Inferior parietal cortex (tissue), 1 donor: ENCODE data around the gene RBM20.
A peak's percentile ranks its signal among the peaks of the same experiment; 100 is the strongest.
"Not testable (repeated sequence)": the region's sequence is repeated elsewhere in the genome, so short reads cannot be mapped to it uniquely, and the experiment has no call there.

Experiments used
- DNase-seq: peaks from one replicate; pipeline ENCODE4 v3.0.0-alpha.2; 2016; ENCODE audit errors: extremely low spot score

RBM20 gene

DNA sequence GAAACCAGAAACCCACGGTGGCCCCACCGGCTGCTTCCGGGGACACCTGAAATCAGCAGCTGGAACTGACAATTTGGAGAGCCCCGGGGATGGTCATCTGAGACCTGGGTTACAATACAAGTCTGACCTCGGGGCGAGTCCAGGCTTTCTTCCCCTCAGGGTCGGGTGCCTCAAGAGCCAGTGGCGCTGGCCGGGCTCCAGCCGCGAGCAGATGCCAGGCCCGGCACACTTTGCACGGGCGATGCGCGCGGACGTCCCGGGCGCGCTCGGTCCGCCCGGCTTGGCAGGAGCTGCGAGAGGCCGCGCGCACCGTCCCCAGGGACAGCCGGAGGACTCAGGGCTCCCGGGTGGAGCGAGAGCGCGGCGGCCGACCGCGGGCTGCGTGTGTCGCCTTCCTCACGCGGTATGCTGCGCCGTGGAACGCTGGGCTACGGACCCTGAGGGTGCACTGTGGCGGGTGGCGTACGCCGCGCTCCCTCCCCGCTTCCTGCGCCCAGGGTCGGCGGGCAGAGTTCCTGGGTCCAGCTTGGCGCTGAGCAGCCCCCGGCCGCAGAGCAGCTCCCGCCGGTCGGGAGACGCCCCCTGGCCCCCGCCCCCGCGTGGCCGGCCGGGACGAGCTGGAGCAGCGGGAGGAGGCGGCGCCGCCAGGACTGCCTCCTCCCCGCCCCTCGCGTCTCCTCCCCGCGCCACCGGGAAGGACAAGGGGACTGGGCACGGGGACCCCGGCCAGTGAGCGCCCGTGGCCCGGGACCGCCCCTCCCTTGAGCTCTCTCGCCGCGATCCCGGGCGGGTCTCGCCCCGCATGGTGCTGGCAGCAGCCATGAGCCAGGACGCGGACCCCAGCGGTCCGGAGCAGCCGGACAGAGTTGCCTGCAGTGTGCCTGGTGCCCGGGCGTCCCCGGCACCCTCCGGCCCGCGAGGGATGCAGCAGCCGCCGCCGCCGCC, at the start of gene RBM20:
TSS of gene RBM20 (plus strand) at position 684 of the 945 bp plus-strand sequence. CDS start at position 803, 119 bp downstream.
- no peak for DNase-seq

DNA sequence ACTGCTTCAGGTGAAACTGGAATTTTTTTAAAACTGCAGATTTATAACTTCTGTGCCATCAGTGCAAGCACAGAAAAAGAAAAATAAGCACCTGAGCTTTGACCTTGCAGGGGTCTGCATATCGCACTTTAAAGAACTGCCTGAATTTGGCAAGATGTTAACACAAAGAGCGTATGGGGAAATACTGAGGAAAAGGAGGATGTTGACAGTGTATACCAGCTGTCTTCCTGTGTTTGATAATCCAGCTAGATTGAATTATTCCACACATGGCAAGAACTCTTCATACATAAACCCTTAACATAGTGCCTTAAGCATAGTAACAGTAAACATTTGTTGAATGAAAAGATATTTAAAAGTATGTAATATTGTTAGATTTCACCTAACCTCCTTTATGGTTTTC, 46.7 kb upstream of the RBM20 start:
- DNase-seq: no peak

DNA sequence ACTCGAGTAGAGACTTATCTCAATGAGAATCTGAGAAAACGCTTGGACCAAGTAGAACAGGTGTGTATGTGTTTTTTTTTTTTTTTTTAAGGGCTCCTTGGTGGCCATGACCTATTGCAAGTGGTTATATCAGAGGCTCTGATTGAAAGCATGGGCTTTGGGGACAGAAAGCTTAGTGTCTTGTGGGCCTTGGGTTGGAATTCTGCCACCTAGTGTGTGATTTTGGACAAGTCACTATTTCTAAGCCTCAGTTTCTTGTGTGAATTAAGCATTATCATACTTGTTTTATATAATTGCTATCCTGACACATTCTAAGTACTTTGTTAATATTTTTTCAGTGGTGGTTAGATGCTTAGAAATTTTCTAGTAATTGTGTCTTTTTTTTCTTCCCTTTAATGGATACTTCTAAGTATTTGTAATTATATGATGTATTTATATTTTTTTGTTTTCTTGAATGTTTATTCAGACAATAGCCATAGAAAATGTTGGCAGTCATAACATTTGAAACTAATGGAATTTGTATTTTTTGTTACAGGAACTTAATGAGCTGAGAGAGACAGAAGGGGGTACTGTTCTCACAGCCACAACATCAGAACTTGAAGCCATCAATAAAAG, 43.5 kb upstream of the RBM20 start:
- peak; percentile 58 for DNase-seq

DNA sequence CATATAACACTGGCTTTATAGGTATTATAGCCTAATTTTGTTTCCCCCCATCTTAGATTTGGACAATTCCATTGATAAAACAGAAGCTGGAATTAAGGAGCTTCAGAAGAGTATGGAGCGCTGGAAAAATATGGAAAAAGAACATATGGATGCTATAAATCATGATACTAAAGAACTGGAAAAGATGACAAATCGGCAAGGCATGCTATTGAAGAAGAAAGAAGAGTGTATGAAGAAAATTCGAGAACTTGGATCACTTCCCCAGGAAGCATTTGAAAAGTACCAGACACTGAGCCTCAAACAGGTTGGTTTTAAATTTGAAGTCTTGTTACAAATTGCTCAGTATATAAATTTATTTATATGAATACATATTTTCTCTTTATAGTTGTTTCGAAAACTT, 42.6 kb upstream of the RBM20 start:
- no peak for DNase-seq

DNA sequence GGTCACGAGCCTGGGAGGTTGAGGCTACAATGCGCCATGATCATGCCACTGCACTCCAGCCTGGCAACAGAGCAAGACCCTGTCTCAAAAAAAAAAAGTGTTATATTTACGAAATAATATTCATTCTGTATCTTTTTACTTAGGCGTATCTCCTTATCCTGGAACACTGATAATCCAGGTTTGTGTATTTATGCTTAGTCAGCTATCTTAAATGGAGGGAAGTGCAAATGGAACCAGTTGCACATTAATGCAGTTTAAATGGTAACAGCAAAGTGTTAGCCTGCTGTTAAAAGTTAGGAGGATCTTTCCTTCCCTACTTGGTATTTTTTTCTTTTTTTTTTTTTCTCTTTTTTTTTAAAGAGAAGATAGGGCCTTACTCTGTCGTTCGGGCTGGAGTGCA, 36.0 kb upstream of the RBM20 start:
- DNase-seq: no peak

DNA sequence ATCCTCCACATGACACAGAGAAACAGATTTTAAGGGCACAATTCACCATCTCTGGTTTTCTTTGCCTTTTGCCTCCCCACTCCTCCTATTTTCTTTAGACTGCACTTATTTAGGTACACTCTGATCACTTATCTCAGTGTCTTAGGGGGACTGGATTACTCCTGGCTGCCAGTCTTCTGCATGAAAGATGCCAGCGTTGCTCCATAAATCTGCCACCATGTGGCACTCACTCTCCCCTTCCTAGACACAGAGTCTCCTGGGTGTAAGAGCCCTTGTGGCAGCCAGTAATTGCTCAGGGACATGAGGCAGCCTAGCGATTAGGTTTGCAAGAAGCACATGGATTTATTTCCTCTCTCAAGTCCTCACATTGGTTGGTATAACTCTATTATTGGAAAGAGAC, 34.5 kb upstream of the RBM20 start:
- DNase-seq: peak; percentile 4

DNA sequence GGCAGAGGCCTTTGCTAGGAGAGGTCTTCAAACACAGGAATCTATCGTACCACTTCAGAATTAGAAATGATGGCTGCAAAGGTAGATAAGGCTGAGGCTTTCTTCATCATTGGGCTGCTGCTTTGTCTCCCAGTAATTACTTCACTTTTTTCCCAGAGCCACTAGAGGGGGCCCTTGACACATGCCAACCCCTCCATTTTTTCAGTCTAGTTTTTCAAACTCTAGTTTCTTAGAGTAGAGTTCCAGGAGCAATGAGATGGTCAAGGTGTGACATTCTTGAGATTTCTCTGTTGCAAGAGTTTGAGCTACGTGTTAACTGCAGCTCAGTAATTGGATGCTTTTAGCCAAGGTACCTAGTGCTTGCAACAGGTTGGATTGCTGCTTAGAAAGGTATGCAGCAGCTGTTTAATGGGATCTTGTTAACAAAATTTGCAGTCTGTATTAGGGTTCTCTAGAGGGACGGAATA, 33.8 kb upstream of the RBM20 start:
- peak; percentile 78 for DNase-seq

DNA sequence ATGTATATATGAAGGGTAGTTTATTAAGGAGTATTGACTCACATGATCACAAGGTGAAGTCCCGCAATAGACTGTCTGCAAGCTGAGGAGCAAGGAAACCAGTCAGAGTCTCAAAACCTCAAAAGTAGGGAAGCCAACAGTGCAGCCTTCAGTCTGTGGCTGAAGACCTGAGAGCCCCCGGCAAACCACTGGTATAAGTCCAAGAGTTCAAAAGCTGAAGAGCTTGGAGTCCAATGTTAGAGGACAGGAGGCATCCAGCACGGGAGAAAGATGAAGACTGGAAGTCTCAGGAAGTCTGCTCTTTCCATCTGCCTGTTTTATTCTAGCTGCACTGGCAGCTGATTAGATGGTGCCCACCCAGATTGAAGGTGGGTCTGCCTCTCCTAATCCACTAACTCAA, 33.4 kb upstream of the RBM20 start:
- DNase-seq: not testable (repeated sequence)

DNA sequence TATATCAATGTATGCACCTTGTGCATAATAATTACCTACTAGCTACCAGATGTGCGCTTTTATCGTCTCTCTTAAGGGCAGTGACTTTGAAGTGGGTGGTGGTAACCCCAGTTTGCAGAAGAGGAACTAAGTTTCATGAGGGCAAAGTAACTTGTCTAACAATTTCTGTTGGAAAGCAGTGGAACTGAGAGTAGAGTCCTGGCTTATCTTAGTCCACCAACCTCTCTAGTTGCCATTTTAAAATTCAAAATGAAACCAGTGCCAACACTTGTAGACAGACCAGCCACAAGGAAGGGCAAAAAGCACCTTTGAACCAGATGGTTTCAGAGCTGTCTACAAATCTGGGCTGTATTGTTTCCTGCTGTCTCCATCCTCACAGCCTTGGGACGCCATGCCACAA, 32.0 kb upstream of the RBM20 start:
- DNase-seq: no peak

DNA sequence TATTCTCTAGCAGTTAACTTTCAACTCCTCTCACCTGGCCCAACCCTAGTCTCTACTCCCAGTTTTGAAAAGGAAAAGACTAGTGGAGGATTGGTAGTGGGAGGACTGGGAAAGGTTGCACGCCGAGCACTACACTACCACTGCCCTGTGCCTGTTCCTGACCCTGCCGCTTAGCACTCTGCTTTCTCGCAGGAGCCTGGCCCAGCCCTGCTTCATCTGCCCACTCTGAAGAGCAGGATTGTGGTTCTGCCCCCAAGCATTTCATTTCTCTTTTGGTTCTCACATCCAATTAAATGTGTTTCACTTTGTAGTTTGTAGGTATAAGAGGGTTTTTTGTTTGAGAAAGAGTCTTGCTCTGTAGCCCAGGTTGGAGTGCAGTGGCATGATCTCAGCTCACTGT, 31.5 kb upstream of the RBM20 start:
- no peak for DNase-seq

DNA sequence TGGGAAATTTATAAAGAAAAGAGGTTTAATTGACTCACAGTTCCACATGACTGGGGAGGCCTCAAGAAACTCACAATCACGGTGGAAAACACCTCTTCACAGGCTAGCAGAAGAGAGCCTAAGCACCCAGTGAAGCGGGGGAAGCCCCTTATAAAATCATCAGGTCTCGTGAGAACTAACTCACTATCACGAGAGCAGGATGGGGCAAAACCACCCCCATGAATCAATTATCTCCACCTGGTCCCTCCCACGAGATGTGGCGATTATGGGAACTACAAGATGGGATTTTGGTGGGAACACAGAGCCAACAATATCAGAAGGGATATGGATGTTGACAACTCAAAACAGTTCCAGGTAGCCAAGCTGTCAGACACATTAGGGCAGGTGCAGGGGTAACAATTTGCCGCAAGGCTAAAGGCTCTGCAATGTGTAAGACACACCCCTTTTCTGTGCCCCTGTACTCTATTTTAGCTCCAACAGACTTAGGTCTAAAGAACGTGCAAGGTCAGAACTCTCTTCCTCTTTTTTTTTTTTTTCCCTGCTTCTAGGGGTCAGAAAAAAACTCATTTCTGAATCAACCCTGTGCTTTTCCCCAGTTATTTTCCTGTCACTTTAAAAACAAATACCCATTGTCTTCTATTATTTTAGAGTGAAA, 30.7 kb upstream of the RBM20 start:
- DNase-seq: no peak

DNA sequence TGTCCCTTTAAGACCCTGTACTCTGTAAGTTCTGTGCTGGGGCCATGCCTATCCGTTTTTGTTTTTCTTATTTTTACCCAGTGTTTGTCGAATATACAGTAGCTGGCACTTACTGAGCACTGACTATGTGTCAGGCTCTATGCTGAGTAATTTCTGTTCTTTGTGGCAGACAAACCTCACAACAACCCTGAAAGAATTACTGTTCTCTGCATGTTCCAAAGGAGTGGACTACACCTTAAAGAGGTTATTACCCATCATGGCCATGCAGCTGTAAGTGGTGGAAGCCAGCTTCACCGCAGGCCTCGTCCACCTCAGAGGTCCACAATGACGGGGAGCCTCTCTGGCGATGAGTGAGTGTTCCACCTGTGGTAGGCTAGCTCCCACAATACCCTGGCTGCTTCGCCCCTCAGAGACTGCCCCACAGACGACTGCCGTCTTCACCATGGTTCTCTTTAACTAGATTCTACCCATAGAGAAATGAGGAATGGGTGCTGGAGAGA, 30.1 kb upstream of the RBM20 start:
- DNase-seq: no peak

DNA sequence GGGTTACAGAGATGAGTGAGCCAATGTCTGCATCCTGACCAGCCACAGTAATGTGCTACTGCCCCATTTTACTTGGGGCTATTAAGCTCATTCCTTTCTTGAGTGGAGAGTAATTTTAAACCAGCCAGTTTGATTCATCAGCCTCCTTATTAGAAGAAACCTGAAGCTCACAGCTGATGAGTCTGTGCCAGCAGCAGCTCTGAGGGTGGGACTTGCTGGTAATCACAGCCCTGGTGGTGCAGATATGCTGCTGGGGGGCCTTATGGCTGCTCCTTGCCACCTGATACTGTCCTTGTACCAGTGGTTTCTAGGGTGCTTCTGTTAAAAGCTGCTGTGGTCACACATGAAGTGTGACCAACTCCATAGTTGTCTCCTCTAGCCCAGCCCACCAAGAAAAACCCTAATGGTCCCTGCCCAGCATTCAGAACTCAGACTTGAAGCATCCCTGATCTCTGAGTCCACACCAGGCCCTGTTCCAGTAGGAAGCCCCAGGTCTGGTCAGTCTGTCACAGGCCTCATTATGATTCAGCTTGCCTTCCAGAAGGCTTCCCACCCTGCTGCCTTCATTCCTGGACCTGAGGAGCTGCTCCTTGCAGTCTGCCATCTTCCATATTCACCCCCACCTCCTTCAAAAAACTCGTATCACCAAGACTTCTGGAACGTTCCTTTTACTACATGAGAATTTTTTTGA, 28.9 kb upstream of the RBM20 start:
- no peak for DNase-seq

DNA sequence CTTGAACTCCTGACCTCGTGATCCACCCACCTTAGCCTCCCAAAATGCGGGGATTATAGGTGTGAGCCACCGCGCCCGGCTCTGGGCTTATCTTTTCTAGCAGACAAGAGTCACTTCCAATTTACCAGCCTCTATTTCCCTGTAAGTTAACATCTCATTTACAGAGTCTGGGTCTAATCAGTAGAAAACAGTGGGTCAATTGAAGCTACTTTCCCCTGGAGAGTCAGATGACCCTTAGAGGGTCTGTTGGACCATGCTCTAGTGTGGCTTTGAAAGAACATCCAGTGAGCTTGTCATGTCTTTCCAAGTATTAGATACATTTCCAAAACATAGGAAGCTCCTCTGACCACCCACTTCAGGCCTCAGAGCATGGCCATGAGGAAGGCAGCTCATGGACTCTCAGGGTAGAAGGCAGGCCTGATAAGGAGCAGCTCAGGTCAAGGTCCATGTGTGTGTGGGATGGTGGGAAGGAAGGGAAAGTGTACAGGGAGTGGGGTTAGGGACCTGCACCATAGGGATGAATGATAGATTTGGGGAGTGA, 27.6 kb upstream of the RBM20 start:
- DNase-seq: no peak

DNA sequence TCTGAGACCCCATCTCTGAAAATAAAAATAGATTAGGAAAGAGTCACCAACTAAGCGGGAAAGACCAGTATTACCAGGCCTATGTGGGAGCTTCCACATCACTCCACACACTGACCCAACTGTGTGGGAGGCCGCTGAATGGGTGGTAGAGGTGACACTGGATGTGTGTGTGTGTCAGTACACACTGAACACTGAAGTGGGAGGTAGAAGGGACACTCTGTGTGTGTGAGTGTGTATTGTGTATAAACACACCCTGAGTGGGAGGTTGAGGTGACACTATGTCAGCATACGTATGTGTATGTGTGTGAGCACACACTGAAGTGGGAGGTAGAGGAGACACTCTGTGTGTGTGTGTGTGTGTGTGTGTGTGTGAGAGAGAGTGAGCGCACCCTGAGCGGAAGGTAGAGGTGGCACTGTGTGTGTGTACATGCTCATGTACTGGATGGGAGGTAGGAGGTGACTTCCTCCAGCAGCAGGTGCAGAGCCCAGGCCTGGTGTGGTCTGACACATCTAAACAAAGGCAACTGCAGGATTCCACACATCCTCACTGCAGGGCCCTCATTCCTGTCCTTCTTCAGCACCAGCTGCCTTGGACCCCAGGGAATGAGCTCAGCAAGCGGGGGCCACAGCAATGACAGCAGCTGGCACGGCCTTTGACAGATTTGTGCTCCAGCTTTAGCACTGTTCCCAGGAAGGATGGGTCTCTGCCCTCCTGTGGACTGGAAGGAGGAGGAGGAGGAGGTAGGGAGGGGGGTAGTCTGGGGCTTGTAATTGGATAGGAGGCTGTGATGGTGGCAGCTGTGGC, 26.5 kb upstream of the RBM20 start:
- DNase-seq: no peak

DNA sequence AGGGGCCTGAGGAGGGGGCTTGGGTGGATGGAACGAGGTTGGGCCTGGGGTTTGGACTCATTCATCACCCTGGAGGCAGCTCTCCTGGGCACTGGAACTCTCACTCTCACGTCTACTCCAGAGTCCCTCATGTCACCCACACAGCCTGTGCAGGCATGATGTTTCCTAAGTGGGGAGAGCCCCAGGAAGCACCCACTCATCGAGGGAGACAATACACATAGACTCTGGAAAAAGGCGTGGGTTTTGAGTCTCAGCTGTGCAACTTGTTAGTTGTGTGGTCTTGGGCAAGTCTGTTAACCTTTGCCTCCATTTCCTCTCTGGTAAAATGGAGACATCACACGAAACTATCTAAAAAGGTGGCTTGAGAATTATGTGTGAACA, 25.9 kb upstream of the RBM20 start:
- no peak for DNase-seq

DNA sequence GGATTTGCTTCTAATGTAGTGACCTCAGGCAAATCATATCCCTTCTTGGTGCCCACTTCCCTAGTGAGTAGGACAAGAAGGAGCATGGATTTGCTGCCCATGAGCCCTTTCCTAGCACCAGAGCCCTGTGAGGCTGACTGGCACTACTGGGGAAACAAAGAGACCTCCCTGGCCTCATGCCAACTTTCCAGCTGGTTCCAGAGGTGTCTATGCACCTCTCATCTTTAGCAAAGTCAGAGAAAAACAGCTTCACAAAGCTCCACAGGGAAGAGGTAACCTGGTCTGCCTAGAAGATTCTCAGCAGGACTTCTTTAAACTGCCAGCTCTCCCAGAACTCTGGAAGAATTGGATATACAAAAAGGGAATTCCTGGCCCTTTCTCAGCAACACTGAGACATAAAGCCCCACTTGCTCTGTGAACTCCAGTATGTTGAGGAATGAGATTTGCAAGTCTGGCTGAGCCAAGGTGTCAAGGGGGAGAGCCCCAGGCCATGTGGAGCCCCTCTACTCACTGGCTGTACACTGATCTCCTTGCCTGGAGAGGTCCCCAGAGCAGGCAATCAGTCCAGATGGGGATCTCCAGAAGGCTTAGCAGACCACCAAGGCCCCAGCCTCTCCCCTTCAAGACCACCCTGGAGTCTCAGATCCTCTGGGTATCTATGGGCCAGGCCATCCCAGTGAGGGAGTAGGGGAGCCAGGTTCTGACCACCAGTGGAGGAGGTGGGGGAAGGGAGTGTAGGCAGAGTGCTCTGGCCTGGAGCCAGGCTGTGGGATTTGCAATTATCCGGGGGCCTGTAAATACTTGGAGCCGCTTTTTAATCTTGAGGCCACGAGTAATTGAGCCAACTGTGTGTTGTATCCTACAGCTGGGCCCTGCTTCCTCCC, 24.4 kb upstream of the RBM20 start:
- no peak for DNase-seq

DNA sequence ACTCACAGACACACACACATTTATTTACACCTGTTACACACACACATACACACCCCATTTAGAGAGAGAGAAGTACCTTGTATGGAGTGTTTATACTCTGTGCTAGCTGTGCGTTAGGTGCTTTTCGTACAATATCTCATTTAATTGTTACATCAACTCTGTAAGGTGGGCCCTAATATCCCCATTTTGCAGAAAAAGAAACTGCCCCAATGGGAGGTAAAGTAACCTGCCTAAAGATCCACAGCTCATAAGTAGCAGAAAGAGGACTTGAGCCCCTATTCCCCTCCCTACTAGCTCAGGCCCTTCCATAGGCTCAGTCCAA, 23.8 kb upstream of the RBM20 start:
- DNase-seq: no peak

DNA sequence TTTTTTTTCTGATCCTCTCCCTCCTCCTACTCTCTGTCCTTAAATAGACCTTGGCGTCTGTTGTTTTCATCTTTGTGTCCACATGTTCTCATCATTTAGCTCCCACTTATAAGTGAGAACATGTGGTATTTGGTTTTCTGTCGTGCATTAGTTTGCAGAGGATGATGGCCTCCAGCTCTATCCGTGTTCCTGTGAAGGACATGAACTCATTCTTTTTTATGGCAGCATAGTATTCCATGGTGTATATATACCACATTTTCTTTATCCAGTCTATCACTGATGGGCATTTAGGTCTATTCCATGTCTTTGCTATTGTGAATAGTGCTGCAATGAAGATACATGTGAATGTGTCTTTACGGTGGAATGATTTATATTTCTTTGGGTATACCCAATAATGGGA, 20.8 kb upstream of the RBM20 start:
- DNase-seq: not testable (repeated sequence)

DNA sequence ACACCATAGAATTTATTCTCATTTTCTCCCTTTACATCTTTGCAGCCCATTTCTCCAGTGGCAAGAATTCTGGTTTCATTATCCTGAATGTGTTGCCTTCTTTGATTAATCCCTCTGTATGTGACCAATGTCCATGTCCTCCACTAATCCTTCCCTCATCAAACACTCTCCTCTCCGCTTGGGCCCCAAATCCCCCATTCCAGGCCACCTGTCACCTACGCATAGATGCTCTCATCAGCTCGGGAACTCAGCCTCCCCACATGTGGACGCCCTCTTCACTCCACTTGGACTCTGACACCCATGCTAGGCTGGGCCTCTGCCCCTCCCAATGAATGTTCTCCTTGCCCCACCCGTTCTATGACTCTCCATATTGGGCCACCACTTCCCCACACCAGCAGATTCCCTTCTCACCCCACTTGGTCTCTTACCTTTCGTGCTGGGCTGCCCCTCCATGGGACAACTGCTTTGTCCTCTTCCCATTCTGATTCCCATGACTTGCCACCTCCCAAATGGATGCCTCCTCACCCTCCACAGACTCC, 18.7 kb upstream of the RBM20 start:
- no peak for DNase-seq
